ENCODE results near the gene ZBTB32. TPM values are rescaled to one million over a fixed set of nuclear protein-coding genes. Genes with fewer than 3 reads are reported as not detected.

Gene ZBTB32
- total and polyA plus RNA-seq, 2 of the 8 experiments (the other 6 are each of a cell fraction or from before 2014, with no cell fraction given): 0.11 to 0.50 TPM

GRCh38 chr19:35720648-35721047, 16.3 kb downstream of the ZBTB32 start (continued):
- TF ChIP-seq CHD7 (IDR thresholded peaks at IDR 0.05; ENCODE audit: insufficient replicate concordance, low read length): no peak
- no peak for TF ChIP-seq POU5F1 (IDR thresholded peaks at IDR 0.05; ENCODE audit: low read depth, low read length)
- no peak for TF ChIP-seq TBP (IDR thresholded peaks at IDR 0.05; ENCODE audit: low read depth, low read length)
- TF ChIP-seq SP2 (IDR thresholded peaks at IDR 0.05; ENCODE audit: low read length): no peak
- TF ChIP-seq E2F6 (IDR thresholded peaks at IDR 0.05): no peak
- TF ChIP-seq SP4 (IDR thresholded peaks at IDR 0.05; ENCODE audit: low read length): no peak
- no peak for TF ChIP-seq BACH1 (IDR thresholded peaks at IDR 0.05; ENCODE audit: low read length)
- TF ChIP-seq CTBP2 (IDR thresholded peaks at IDR 0.05; ENCODE audit: borderline replicate concordance, insufficient read depth, insufficient read length, low read length): no peak
- no peak for TF ChIP-seq CEBPB (IDR thresholded peaks at IDR 0.05; ENCODE audit: low read depth, low read length)
- TF ChIP-seq BCL11A (IDR thresholded peaks at IDR 0.05; ENCODE audit: low read depth in 2 of 2, low read length in 2 of 2): no peak
- no peak for TF ChIP-seq SIX5 (IDR thresholded peaks at IDR 0.05; ENCODE audit: low read depth, low read length)
- TF ChIP-seq SUZ12 (IDR thresholded peaks at IDR 0.05; ENCODE audit: low read length): no peak
- TF ChIP-seq BRCA1 (IDR thresholded peaks at IDR 0.05; ENCODE audit: low read depth, low read length): no peak
